Endothelial cell (in vitro differentiated cells): ENCODE data around the gene HOXA7. TPM values are rescaled to one million over a fixed set of nuclear protein-coding genes. Genes with fewer than 3 reads are reported as not detected.

Experiments
- DNase-seq: peaks from one replicate; pipeline ENCODE4 v3.0.0; 2021; ENCODE audit warnings: low spot score
- H3K27ac Mint-ChIP-seq: one replicate; pipeline ENCODE4 v1.8.0; 2021; ENCODE audit warnings: mixed read lengths, inconsistent platforms; ENCODE audit not compliant: unreplicated experiment
- H3K27me3 Mint-ChIP-seq: one replicate; pipeline ENCODE4 v1.8.0; 2021; ENCODE audit warnings: mild to moderate bottlenecking, moderate library complexity, mixed read lengths, inconsistent platforms; ENCODE audit not compliant: unreplicated experiment
- H3K36me3 Mint-ChIP-seq: one replicate; pipeline ENCODE4 v1.8.0; 2021; ENCODE audit warnings: mild to moderate bottlenecking, low read depth, mixed read lengths, inconsistent platforms; ENCODE audit not compliant: unreplicated experiment
- H3K4me1 Mint-ChIP-seq: one replicate; pipeline ENCODE4 v1.8.0; 2021; ENCODE audit warnings: mild to moderate bottlenecking, mixed read lengths, inconsistent platforms; ENCODE audit not compliant: unreplicated experiment
- H3K4me3 Mint-ChIP-seq: one replicate; pipeline ENCODE4 v1.8.0; 2021; ENCODE audit warnings: mild to moderate bottlenecking, mixed read lengths, inconsistent platforms; ENCODE audit not compliant: unreplicated experiment
- H3K9me3 Mint-ChIP-seq: one replicate; pipeline ENCODE4 v1.8.0; 2021; ENCODE audit warnings: mixed read lengths, inconsistent platforms; ENCODE audit not compliant: unreplicated experiment
- CTCF ChIP-seq: fragments of 200-600 bp; sonication (generic); IDR thresholded peaks from one replicate; pipeline ENCODE4 v1.5.0; 2021; ENCODE audit warnings: antibody characterized with exemption; ENCODE audit not compliant: unreplicated experiment
- total RNA-seq: library from RNA; stranded (reverse); fragmentation: NEBNext Ultra II Directional; extraction: Animal tissue kit (Norgen Biotek cat#: 25700); gene quantifications from one replicate; pipeline ENCODE4 v1.2.1, GENCODE V29; 2021; ENCODE audit not compliant: unreplicated experiment

The HOXA7 gene
- total RNA-seq, 1 donor from 2014 or later, result not detected

GRCh38 chr7:27148031-27148755, 8.3 kb downstream of the HOXA7 start:
- Mint-ChIP-seq H3K4me3 (peak overlapping the region; percentile 56), H3K4me1 (peaks cover 21% of the 10 kb centered on the region), H3K36me3 (peaks cover 4% of the 10 kb centered on the region), H3K27me3 (peaks cover 52% of the 10 kb centered on the region), H3K9me3 (no peaks in the 10 kb centered on the region), H3K27ac (no peak overlapping the region)
- TF ChIP-seq CTCF, result no peak
- DNase-seq, result no peak

- H3K9me3 Mint-ChIP-seq, result no peaks in the 10 kb centered on the region
- H3K27ac Mint-ChIP-seq, result no peak within 1 kb of the TSS
- no peak for TF ChIP-seq CTCF
Measured at GRCh38 chr7:27147199-27148030, 9.1 kb downstream of the HOXA7 start, which contains the start of gene HOXA6. Gene HOXA6 (minus strand): TSS chr7:27147774. CDS start chr7:27147749, 25 bp downstream.

GRCh38 chr7:27146491-27147198, 9.8 kb downstream of the HOXA7 start:
- peaks cover 53% of the 10 kb centered on the region for H3K27me3 Mint-ChIP-seq
- H3K4me3 Mint-ChIP-seq, result no peak overlapping the region
- no peak for DNase-seq
- no peaks in the 10 kb centered on the region for H3K9me3 Mint-ChIP-seq
- H3K27ac Mint-ChIP-seq, result no peak overlapping the region
- TF ChIP-seq CTCF, result no peak
- H3K4me1 Mint-ChIP-seq, result peaks cover 28% of the 10 kb centered on the region
- H3K36me3 Mint-ChIP-seq, result peaks cover 4% of the 10 kb centered on the region

More at GRCh38 chr7:27147199-27148030, 9.1 kb downstream of the HOXA7 start, which contains the start of gene HOXA6:
- DNase-seq, result no peak
- peaks cover 26% of the 10 kb centered on the region for H3K4me1 Mint-ChIP-seq
- H3K4me3 Mint-ChIP-seq, result peak within 1 kb of the TSS; percentile 56
- peaks cover 56% of the 10 kb centered on the region for H3K27me3 Mint-ChIP-seq
- H3K36me3 Mint-ChIP-seq, result peaks cover 4% of the 10 kb centered on the region

DNA sequence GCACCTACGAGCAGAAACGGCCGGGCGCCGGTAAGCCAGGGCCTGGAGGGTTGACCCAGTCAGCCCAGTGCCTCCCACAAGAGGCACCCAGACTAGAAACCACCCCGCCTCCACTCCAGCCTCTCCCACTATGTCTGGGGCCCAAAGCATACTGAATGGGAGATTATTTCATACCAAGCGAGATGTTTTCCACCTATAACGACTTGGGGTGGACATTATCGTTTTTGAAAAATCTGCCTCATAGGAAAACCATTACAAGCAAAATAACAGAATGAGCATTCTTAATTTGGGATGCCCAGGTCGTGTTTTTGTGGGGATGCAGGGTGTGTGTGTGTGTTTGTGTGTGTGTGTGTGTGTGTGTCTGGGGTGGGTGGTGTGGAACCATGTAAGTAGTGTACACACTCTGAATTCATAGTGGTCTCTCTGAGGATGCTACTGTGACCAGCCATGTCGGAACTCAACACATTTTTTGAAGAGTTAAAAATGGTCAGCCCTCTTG, 10.5 kb downstream of the HOXA7 start:
- Mint-ChIP-seq H3K4me3 (peak overlapping the region; percentile 58), H3K36me3 (peaks cover 8% of the 10 kb centered on the region), H3K9me3 (no peaks in the 10 kb centered on the region), H3K4me1 (peaks cover 24% of the 10 kb centered on the region), H3K27ac (no peak overlapping the region), H3K27me3 (peaks cover 46% of the 10 kb centered on the region)
- TF ChIP-seq CTCF, result no peak
- no peak for DNase-seq
